HepG2 (cell line): ENCODE measurements around the gene ATP6V1G2. TPM values are rescaled to one million over a fixed set of nuclear protein-coding genes. Genes with fewer than 3 reads are reported as not detected.
A peak's percentile ranks its signal among the peaks of the same experiment; 100 is the strongest.

ENCODE experiments used
- CHD4 ChIP-seq: fragments of 200-600 bp; sonication (generic); IDR thresholded peaks from 2 replicates; pipeline ENCODE4 v1.7.0; 2017; ENCODE audit warnings: mild to moderate bottlenecking, low read length, borderline replicate concordance
- CREM ChIP-seq, 2 experiments: sonication (generic) in 1 of 2; formaldehyde crosslinking in 1 of 2; IDR thresholded peaks; 2 replicates each; pipeline versions ENCODE4 v1.4.0 to v1.6.1; 2016 to 2020; ENCODE audit warnings: antibody characterized with exemption in 1 of 2, mild to moderate bottlenecking in 1 of 2, missing genetic modification reagents in 1 of 2
- DNMT3B ChIP-seq: conservative IDR thresholded peaks from 2 replicates; pipeline ENCODE4 v1.6.1; 2016; ENCODE audit warnings: missing biosample characterization, control low read depth
- HNF4A ChIP-seq: sonication (generic); formaldehyde crosslinking; IDR thresholded peaks from 2 replicates; pipeline ENCODE4 v1.4.0; 2020; ENCODE audit warnings: missing genetic modification reagents
- IKZF1 ChIP-seq: fragments of 450-650 bp; IDR thresholded peaks from 2 replicates; pipeline ENCODE4 v1.7.1; 2016
- KAT7 ChIP-seq: IDR thresholded peaks from 2 replicates; pipeline ENCODE4 v1.6.1; 2018; ENCODE audit warnings: borderline replicate concordance, missing compliant biosample characterization
- MED1 ChIP-seq: sonication (generic); formaldehyde crosslinking; IDR thresholded peaks from 2 replicates; pipeline ENCODE4 v1.4.0; 2020; ENCODE audit warnings: missing genetic modification reagents
- MED13 ChIP-seq: sonication (generic); formaldehyde crosslinking; IDR thresholded peaks from 2 replicates; pipeline ENCODE4 v1.5.0; 2020; ENCODE audit warnings: missing genetic modification reagents
- MYC ChIP-seq: sonication (generic); formaldehyde crosslinking; IDR thresholded peaks from 2 replicates; pipeline ENCODE4 v1.9.0; 2021; ENCODE audit warnings: missing genetic modification reagents, borderline replicate concordance
- NFATC3 ChIP-seq: sonication (generic); formaldehyde crosslinking; IDR thresholded peaks from 2 replicates; pipeline ENCODE4 v1.5.1; 2020; ENCODE audit warnings: mild to moderate bottlenecking, missing genetic modification reagents
- NFE2L1 ChIP-seq: sonication (generic); formaldehyde crosslinking; IDR thresholded peaks from 2 replicates; pipeline ENCODE4 v1.4.0; 2020; ENCODE audit warnings: missing genetic modification reagents, mild to moderate bottlenecking, borderline replicate concordance
- NR2F1 ChIP-seq, 2 experiments: fragments of 450-650 bp in 1 of 2; formaldehyde crosslinking in 1 of 2; IDR thresholded peaks; 2 replicates each; pipeline versions ENCODE4 v1.5.0 to v1.6.1; 2016 to 2020; ENCODE audit warnings: mild to moderate bottlenecking in 1 of 2, missing compliant biosample characterization in 1 of 2, missing genetic modification reagents in 1 of 2, moderate library complexity in 1 of 2
- POGK ChIP-seq: sonication (generic); formaldehyde crosslinking; conservative IDR thresholded peaks from 2 replicates; pipeline ENCODE4 v1.8.0; 2022; ENCODE audit warnings: mild to moderate bottlenecking, moderate library complexity, missing genetic modification reagents
- PPARG ChIP-seq: conservative IDR thresholded peaks from 2 replicates; pipeline ENCODE4 v1.6.1; 2016; ENCODE audit warnings: missing biosample characterization, missing genetic modification reagents
- RAD21 ChIP-seq: fragments of 450-650 bp; formaldehyde crosslinking; IDR thresholded peaks from 2 replicates; pipeline ENCODE4 v1.5.0; 2020; ENCODE audit warnings: mild to moderate bottlenecking
- REPIN1 ChIP-seq: sonication (generic); formaldehyde crosslinking; IDR thresholded peaks from 2 replicates; pipeline ENCODE4 v1.8.0; 2022; ENCODE audit warnings: missing genetic modification reagents, low read depth, mild to moderate bottlenecking, borderline replicate concordance
- SIX4 ChIP-seq: sonication (generic); formaldehyde crosslinking; IDR thresholded peaks from 2 replicates; pipeline ENCODE4 v1.4.0; 2020; ENCODE audit warnings: missing genetic modification reagents
- ZBTB38 ChIP-seq: sonication (generic); formaldehyde crosslinking; IDR thresholded peaks from 2 replicates; pipeline ENCODE4 v1.5.1; 2020; ENCODE audit warnings: mild to moderate bottlenecking, missing genetic modification reagents
- ZNF235 ChIP-seq: sonication (generic); formaldehyde crosslinking; IDR thresholded peaks from 2 replicates; pipeline ENCODE4 v1.8.1; 2023; ENCODE audit warnings: mild to moderate bottlenecking, missing genetic modification reagents, borderline replicate concordance
- ZNF557 ChIP-seq: sonication (generic); formaldehyde crosslinking; IDR thresholded peaks from 2 replicates; pipeline ENCODE4 v1.4.0; 2020; ENCODE audit warnings: missing genetic modification reagents
- ZNF598 ChIP-seq: sonication (generic); formaldehyde crosslinking; IDR thresholded peaks from 2 replicates; pipeline ENCODE4 v1.5.1; 2020; ENCODE audit warnings: mild to moderate bottlenecking, missing genetic modification reagents, borderline replicate concordance
- ZNF780A ChIP-seq: sonication (generic); formaldehyde crosslinking; IDR thresholded peaks from 2 replicates; pipeline ENCODE4 v1.8.0; 2022; ENCODE audit warnings: mild to moderate bottlenecking, missing genetic modification reagents, moderate library complexity
- ZNF878 ChIP-seq: sonication (generic); formaldehyde crosslinking; IDR thresholded peaks from 2 replicates; pipeline ENCODE4 v1.8.1; 2023; ENCODE audit warnings: mild to moderate bottlenecking, missing genetic modification reagents, moderate library complexity
- polyA plus RNA-seq, 8 experiments: library from polyadenylated mRNA; depleted of rRNA in 3 of 8; stranded (reverse) in 7 of 8; unstranded in 1 of 8; fragments of >200 nt; fragmentation: Illumina TruSeq in 4 of 8; extraction: Trizol in 4 of 8; gene quantifications; 2 replicates each; pipeline versions ENCODE4 v1.2.1 to v1.2.3, GENCODE V29; 2011 to 2016; ENCODE audit warnings: low read depth in 4 of 8, missing spikeins in 1 of 8, mixed read lengths in 1 of 8; ENCODE audit not compliant: insufficient read depth in 1 of 8
- total RNA-seq, 5 experiments: library from RNA; depleted of rRNA; stranded (reverse); fragments of >200 nt; fragmentation: Illumina TruSeq; extraction: Trizol; gene quantifications; 2 replicates each; pipeline ENCODE4 v1.2.3, GENCODE V29; 2016; ENCODE audit warnings: low read depth in 1 of 5
- TF ChIP-seq, protein P1 (sequence below): sonication (generic); formaldehyde crosslinking; IDR thresholded peaks from 2 replicates; pipeline ENCODE4 v1.9.0; 2021; ENCODE audit warnings: missing genetic modification reagents, borderline replicate concordance
- TF ChIP-seq, protein P2 (sequence below): sonication (generic); formaldehyde crosslinking; IDR thresholded peaks from 2 replicates; pipeline ENCODE4 v1.4.0; 2020; ENCODE audit warnings: missing genetic modification reagents

ATP6V1G2 gene
- total and polyA plus RNA-seq, 2 of the 13 experiments (the other 11 are each of a cell fraction or from before 2014, with no cell fraction given): 0.27 to 0.83 TPM

DNA sequence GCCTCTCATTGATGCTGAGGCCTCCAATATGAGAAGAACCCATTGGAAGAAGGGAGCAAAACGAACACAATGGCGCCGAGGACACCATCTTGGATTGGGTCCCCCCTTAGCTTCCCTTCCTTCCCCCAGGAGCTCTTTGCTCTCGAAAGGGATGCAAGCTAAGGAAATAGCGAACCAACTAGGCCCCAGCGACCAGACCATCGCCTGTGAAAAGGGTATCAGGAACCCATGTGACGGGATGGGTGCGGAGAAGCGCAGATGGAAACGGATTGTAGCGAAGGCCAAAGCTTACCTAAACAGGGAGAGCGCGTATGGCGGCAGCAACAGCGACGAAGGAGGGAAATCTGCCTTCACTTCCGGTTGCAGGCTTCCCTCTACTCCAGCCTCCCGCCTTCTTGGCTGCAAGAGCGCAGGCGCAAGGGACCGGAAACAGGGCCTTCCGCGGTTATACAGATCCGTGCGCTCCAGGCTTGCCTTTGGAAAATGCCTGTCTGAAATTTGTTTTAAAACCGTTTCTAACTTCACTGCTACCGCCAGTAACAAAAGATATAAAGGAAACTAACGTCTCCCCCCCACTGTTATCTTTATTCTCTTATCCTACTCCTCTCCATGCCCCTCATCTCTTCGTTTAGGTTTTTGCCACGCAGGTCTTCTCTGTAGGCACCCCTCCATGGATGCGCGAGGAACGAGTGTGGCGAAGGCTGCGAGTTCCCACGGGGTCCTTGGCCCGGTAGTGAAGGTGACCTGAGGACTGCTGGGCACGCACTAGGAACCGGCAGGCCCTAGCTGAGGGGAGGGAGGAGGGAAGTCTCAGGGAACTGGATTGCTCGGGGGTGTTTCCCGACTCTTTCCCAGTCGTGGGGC, 4.5 kb downstream of the ATP6V1G2 start, which contains the start of gene DDX39B (continued):
- no peak for TF ChIP-seq IKZF1
- peak; percentile 26; the same call in 1 of the 2 replicates for TF ChIP-seq ZBTB38 (CRISPR knock-in tag)
- peak; percentile 87 for TF ChIP-seq MED13 (CRISPR knock-in tag)
- peak; percentile 78 for TF ChIP-seq KAT7 (CRISPR knock-in tag)
- TF ChIP-seq HNF4A (CRISPR knock-in tag): no peak; the same call in none of the 2 replicates
- no peak for TF ChIP-seq NFE2L1 (CRISPR knock-in tag)
- peak; percentile 85; the same call in 1 of the 2 replicates for TF ChIP-seq ZNF235
- no peak for TF ChIP-seq REPIN1 (CRISPR knock-in tag)
- TF ChIP-seq ZNF598 (CRISPR knock-in tag): peak; percentile 92
- TF ChIP-seq, protein P1, sequence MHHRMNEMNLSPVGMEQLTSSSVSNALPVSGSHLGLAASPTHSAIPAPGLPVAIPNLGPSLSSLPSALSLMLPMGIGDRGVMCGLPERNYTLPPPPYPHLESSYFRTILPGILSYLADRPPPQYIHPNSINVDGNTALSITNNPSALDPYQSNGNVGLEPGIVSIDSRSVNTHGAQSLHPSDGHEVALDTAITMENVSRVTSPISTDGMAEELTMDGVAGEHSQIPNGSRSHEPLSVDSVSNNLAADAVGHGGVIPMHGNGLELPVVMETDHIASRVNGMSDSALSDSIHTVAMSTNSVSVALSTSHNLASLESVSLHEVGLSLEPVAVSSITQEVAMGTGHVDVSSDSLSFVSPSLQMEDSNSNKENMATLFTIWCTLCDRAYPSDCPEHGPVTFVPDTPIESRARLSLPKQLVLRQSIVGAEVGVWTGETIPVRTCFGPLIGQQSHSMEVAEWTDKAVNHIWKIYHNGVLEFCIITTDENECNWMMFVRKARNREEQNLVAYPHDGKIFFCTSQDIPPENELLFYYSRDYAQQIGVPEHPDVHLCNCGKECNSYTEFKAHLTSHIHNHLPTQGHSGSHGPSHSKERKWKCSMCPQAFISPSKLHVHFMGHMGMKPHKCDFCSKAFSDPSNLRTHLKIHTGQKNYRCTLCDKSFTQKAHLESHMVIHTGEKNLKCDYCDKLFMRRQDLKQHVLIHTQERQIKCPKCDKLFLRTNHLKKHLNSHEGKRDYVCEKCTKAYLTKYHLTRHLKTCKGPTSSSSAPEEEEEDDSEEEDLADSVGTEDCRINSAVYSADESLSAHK: 0 out of 2 replicates have a peak, but pooled peaks have one; percentile 65
- peak; percentile 93 for TF ChIP-seq ZNF557
- TF ChIP-seq PPARG (CRISPR knock-in tag): peak; percentile 30; the same call in 1 of the 2 replicates
- no peak for TF ChIP-seq CHD4
- peak; percentile 97 for TF ChIP-seq ZNF878 (CRISPR knock-in tag)
- TF ChIP-seq, protein P2, sequence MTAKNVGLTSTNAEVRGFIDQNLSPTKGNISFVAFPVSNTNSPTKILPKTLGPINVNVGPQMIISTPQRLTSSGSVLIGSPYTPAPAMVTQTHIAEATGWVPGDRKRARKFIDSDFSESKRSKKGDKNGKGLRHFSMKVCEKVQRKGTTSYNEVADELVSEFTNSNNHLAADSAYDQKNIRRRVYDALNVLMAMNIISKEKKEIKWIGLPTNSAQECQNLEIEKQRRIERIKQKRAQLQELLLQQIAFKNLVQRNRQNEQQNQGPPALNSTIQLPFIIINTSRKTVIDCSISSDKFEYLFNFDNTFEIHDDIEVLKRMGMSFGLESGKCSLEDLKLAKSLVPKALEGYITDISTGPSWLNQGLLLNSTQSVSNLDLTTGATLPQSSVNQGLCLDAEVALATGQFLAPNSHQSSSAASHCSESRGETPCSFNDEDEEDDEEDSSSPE (CRISPR knock-in tag): peak; percentile 98
- TF ChIP-seq DNMT3B: no peak; the same call in none of the 2 replicates
- peak; percentile 90 for TF ChIP-seq MED1 (CRISPR knock-in tag)
- peak; percentile 58 for TF ChIP-seq SIX4
- peak; percentile 89 for TF ChIP-seq CREM (IDR thresholded peaks at IDR 0.05)
- no peak for TF ChIP-seq CREM (CRISPR knock-in tag; IDR thresholded peaks at IDR 0.05)
- TF ChIP-seq MYC: peak; percentile 97
- peak; percentile 95; the same call in 1 of the 2 replicates for TF ChIP-seq NFATC3 (CRISPR knock-in tag)
- TF ChIP-seq RAD21: peak; percentile 37; the same call in 1 of the 2 replicates
- TF ChIP-seq ZNF780A: no peak
- no peak; a peak in 1 of 4 replicates for TF ChIP-seq NR2F1 (CRISPR knock-in tag; IDR thresholded peaks at IDR 0.05)
- peak; percentile 92 for TF ChIP-seq POGK (CRISPR knock-in tag)
